ENCODE results near the gene CASQ2. TPM values are rescaled to one million over a fixed set of nuclear protein-coding genes. Genes with fewer than 3 reads are reported as not detected.

Gene CASQ2
- total and polyA plus RNA-seq, 2 of the 13 experiments (the other 11 are each of a cell fraction or from before 2014, with no cell fraction given) = not detected

DNA sequence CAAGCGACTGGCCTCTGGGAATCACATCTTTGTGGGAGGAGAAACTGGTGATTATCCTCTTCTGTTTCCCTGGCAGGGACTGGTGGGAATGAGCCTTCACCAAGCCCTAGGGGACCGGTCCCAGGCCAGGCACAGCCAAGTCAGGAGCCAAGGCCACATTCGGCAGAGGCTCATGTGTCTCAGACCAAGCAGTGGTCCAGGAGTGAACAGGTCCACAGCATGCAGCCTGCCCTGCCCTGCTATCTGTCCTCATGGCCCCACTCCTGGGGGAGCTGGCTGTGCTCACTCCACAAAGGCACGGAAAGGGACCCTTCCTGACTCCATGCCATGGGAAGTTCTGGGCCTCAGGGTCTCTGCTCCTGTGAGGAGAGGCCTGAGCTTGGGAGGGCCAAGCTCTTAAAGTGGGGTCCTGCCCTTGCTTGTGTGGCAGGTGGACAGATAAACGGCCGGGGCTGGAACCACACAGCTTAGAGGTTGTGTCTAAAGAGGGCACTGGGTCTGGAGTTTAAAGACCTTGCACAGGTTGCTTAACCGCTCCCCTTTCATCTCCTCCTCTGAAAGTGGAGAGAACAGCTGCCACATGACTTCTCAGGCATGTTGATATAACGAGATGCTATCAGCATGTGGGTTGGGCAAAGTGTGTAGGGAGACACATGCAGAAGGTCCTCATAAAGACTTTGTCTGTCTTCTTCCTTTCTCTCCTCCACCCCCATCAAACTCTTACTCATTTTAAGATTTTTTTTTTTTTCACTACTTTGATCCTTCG is 57.5 kb downstream of the CASQ2 start (continued):
- TF ChIP-seq TCF7L2 (IDR thresholded peaks at IDR 0.05; ENCODE audit: low read depth, low read length) = peak; percentile 46; the same call in 1 of the 2 replicates
- TF ChIP-seq, protein P1, sequence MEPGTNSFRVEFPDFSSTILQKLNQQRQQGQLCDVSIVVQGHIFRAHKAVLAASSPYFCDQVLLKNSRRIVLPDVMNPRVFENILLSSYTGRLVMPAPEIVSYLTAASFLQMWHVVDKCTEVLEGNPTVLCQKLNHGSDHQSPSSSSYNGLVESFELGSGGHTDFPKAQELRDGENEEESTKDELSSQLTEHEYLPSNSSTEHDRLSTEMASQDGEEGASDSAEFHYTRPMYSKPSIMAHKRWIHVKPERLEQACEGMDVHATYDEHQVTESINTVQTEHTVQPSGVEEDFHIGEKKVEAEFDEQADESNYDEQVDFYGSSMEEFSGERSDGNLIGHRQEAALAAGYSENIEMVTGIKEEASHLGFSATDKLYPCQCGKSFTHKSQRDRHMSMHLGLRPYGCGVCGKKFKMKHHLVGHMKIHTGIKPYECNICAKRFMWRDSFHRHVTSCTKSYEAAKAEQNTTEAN (CRISPR knock-in tag; conservative IDR thresholded peaks at IDR 0.05) = no peak
- TF ChIP-seq, protein P2, sequence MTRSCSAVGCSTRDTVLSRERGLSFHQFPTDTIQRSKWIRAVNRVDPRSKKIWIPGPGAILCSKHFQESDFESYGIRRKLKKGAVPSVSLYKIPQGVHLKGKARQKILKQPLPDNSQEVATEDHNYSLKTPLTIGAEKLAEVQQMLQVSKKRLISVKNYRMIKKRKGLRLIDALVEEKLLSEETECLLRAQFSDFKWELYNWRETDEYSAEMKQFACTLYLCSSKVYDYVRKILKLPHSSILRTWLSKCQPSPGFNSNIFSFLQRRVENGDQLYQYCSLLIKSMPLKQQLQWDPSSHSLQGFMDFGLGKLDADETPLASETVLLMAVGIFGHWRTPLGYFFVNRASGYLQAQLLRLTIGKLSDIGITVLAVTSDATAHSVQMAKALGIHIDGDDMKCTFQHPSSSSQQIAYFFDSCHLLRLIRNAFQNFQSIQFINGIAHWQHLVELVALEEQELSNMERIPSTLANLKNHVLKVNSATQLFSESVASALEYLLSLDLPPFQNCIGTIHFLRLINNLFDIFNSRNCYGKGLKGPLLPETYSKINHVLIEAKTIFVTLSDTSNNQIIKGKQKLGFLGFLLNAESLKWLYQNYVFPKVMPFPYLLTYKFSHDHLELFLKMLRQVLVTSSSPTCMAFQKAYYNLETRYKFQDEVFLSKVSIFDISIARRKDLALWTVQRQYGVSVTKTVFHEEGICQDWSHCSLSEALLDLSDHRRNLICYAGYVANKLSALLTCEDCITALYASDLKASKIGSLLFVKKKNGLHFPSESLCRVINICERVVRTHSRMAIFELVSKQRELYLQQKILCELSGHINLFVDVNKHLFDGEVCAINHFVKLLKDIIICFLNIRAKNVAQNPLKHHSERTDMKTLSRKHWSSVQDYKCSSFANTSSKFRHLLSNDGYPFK (CRISPR knock-in tag; IDR thresholded peaks at IDR 0.05; ENCODE audit: borderline replicate concordance) = 0 out of 2 replicates have a peak, but pooled peaks have one; percentile 25
- no peak for TF ChIP-seq ZSCAN30 (CRISPR knock-in tag; IDR thresholded peaks at IDR 0.05)
- no peak for TF ChIP-seq TRIM24 (CRISPR knock-in tag; IDR thresholded peaks at IDR 0.05)
- TF ChIP-seq, protein P3, sequence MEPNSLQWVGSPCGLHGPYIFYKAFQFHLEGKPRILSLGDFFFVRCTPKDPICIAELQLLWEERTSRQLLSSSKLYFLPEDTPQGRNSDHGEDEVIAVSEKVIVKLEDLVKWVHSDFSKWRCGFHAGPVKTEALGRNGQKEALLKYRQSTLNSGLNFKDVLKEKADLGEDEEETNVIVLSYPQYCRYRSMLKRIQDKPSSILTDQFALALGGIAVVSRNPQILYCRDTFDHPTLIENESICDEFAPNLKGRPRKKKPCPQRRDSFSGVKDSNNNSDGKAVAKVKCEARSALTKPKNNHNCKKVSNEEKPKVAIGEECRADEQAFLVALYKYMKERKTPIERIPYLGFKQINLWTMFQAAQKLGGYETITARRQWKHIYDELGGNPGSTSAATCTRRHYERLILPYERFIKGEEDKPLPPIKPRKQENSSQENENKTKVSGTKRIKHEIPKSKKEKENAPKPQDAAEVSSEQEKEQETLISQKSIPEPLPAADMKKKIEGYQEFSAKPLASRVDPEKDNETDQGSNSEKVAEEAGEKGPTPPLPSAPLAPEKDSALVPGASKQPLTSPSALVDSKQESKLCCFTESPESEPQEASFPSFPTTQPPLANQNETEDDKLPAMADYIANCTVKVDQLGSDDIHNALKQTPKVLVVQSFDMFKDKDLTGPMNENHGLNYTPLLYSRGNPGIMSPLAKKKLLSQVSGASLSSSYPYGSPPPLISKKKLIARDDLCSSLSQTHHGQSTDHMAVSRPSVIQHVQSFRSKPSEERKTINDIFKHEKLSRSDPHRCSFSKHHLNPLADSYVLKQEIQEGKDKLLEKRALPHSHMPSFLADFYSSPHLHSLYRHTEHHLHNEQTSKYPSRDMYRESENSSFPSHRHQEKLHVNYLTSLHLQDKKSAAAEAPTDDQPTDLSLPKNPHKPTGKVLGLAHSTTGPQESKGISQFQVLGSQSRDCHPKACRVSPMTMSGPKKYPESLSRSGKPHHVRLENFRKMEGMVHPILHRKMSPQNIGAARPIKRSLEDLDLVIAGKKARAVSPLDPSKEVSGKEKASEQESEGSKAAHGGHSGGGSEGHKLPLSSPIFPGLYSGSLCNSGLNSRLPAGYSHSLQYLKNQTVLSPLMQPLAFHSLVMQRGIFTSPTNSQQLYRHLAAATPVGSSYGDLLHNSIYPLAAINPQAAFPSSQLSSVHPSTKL (CRISPR knock-in tag; IDR thresholded peaks at IDR 0.05) = peak; percentile 80
- TF ChIP-seq, protein P4, sequence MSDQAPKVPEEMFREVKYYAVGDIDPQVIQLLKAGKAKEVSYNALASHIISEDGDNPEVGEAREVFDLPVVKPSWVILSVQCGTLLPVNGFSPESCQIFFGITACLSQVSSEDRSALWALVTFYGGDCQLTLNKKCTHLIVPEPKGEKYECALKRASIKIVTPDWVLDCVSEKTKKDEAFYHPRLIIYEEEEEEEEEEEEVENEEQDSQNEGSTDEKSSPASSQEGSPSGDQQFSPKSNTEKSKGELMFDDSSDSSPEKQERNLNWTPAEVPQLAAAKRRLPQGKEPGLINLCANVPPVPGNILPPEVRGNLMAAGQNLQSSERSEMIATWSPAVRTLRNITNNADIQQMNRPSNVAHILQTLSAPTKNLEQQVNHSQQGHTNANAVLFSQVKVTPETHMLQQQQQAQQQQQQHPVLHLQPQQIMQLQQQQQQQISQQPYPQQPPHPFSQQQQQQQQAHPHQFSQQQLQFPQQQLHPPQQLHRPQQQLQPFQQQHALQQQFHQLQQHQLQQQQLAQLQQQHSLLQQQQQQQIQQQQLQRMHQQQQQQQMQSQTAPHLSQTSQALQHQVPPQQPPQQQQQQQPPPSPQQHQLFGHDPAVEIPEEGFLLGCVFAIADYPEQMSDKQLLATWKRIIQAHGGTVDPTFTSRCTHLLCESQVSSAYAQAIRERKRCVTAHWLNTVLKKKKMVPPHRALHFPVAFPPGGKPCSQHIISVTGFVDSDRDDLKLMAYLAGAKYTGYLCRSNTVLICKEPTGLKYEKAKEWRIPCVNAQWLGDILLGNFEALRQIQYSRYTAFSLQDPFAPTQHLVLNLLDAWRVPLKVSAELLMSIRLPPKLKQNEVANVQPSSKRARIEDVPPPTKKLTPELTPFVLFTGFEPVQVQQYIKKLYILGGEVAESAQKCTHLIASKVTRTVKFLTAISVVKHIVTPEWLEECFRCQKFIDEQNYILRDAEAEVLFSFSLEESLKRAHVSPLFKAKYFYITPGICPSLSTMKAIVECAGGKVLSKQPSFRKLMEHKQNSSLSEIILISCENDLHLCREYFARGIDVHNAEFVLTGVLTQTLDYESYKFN (CRISPR knock-in tag; conservative IDR thresholded peaks at IDR 0.05) = peak; percentile 52
- TF ChIP-seq SKI (IDR thresholded peaks at IDR 0.05; ENCODE audit: partially characterized antibody) = peak; percentile 40
- no peak for TF ChIP-seq ZNF431 (CRISPR knock-in tag; IDR thresholded peaks at IDR 0.05; ENCODE audit: borderline replicate concordance, low read depth)
- TF ChIP-seq HNF4A (CRISPR knock-in tag; IDR thresholded peaks at IDR 0.05) = peak; percentile 72
- no peak for TF ChIP-seq PHF8 (CRISPR knock-in tag; IDR thresholded peaks at IDR 0.05)
- no peak for TF ChIP-seq TAF15 (IDR thresholded peaks at IDR 0.05; ENCODE audit: low read depth, low read length, poor library complexity, severe bottlenecking)
